ENCODE data around the gene ZNF684. TPM values are rescaled to one million over a fixed set of nuclear protein-coding genes. Genes with fewer than 3 reads are reported as not detected.

Gene ZNF684
- total and polyA plus RNA-seq, 3 donors from 2014 or later = 5.3 to 9.9 (median 8.9) TPM

- 60 to 61% methylated on average over 8 of the region's 8 CpGs for WGBS, 2 donors
- intact Hi-C loops (cut with DNase I; ENCODE audit: low total_unique reads) = no loop called here
- H3K9me3 ChIP-seq = no peaks in the 10 kb centered on the region
- no peak for DNase-seq
- no peaks in the 10 kb centered on the region for H3K4me1 ChIP-seq
- TF ChIP-seq, protein P1, sequence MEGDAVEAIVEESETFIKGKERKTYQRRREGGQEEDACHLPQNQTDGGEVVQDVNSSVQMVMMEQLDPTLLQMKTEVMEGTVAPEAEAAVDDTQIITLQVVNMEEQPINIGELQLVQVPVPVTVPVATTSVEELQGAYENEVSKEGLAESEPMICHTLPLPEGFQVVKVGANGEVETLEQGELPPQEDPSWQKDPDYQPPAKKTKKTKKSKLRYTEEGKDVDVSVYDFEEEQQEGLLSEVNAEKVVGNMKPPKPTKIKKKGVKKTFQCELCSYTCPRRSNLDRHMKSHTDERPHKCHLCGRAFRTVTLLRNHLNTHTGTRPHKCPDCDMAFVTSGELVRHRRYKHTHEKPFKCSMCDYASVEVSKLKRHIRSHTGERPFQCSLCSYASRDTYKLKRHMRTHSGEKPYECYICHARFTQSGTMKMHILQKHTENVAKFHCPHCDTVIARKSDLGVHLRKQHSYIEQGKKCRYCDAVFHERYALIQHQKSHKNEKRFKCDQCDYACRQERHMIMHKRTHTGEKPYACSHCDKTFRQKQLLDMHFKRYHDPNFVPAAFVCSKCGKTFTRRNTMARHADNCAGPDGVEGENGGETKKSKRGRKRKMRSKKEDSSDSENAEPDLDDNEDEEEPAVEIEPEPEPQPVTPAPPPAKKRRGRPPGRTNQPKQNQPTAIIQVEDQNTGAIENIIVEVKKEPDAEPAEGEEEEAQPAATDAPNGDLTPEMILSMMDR (IDR thresholded peaks at IDR 0.05) = no peak
- TF ChIP-seq POLR2A (IDR thresholded peaks at IDR 0.05) = no peak
- no peaks in the 10 kb centered on the region for H3K27me3 ChIP-seq
- H3K4me3 ChIP-seq = no peak overlapping the region
- no peaks in the 10 kb centered on the region for H3K36me3 ChIP-seq (ENCODE audit: low read depth, missing control alignments)
- no peak overlapping the region for H3K27ac ChIP-seq
Observed at GRCh38 chr1:40593449-40594186, 62.2 kb downstream of the ZNF684 start.

DNA sequence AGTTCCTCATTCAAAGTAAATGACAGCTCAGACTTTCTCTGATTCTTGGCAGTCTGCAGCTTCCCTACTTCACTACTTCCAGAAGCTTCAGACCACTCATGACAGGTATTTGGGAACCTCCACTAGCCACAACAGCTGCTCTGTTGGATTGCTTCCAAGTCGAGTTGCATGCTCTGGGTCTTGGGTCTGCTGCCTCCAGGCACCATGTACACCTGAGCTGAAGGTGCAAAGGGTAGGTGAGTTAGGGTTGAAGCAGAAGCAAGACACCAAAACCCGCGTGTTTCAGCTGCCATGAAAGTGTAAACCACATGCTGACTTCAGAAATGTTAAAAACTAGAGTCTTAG is 62.7 kb downstream of the ZNF684 start:
- H3K27me3 ChIP-seq = no peaks in the 10 kb centered on the region
- no peaks in the 10 kb centered on the region for H3K4me1 ChIP-seq
- no peak overlapping the region for H3K27ac ChIP-seq
- no peaks in the 10 kb centered on the region for H3K36me3 ChIP-seq (ENCODE audit: low read depth, missing control alignments)
- DNase-seq = no peak
- WGBS, 2 donors = 68 to 69% methylated on average over 3 of the region's 3 CpGs
- no peak for TF ChIP-seq POLR2A (IDR thresholded peaks at IDR 0.05)
- TF ChIP-seq, protein P1 (IDR thresholded peaks at IDR 0.05) = no peak
- no peak overlapping the region for H3K4me3 ChIP-seq
- H3K9me3 ChIP-seq = no peaks in the 10 kb centered on the region
- intact Hi-C loops (cut with DNase I; ENCODE audit: low total_unique reads) = no loop called here

DNA sequence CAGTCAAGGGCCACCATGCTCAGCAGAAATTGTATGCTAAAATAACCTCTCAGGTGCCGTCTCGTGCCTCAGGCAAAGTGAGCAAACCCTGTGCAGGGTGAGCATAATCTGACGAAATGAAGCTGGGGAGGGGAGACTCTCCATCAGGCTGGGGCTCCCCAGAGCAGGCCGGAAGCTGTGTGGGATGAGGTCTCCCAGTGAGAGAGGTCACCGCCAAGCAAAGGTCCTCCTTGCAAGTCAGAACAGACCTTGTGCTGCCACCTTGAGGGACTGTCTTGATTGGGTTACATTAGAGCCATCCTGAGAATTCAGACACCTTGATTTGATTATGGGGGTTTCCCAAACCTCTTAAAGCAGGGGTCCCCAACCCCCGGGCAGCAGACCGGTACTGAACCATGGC is 64.2 kb downstream of the ZNF684 start:
- H3K4me1 ChIP-seq = no peaks in the 10 kb centered on the region
- no peak for TF ChIP-seq POLR2A (IDR thresholded peaks at IDR 0.05)
- TF ChIP-seq, protein P1 (IDR thresholded peaks at IDR 0.05) = no peak
- H3K36me3 ChIP-seq (ENCODE audit: low read depth, missing control alignments) = no peaks in the 10 kb centered on the region
- H3K9me3 ChIP-seq = no peaks in the 10 kb centered on the region
- intact Hi-C loops (cut with DNase I; ENCODE audit: low total_unique reads) = no loop called here
- 88 to 100% methylated on average over 6 to 7 of the region's 7 CpGs for WGBS, 2 donors
- no peak overlapping the region for H3K4me3 ChIP-seq
- no peak overlapping the region for H3K27ac ChIP-seq
- no peak for DNase-seq
- H3K27me3 ChIP-seq = no peaks in the 10 kb centered on the region

Small RNA genes within 50 kb of the gene (small RNA-seq; reads per million reads assigned to genes)
- gene AL356379.1 = 0 reads per million in 2 donors

Other genes with a start within 250 kb of the ZNF684 start
- gene COL9A2, start 214.4 kb upstream of the ZNF684 start, total RNA-seq = 1 to 10 TPM; 5.1 to 7.2 TPM
- 3.5 TPM for gene COL9A2, start 214.4 kb upstream of the ZNF684 start, polyA plus RNA-seq (ENCODE audit: insufficient read depth, low read depth, low replicate concordance)
- 10 to 100 TPM; 23.0 to 27.1 TPM for gene SMAP2, start 157.9 kb upstream of the ZNF684 start, total RNA-seq
- 44.3 TPM for gene SMAP2, start 157.9 kb upstream of the ZNF684 start, polyA plus RNA-seq (ENCODE audit: insufficient read depth, low read depth, low replicate concordance)
- 1 to 10 TPM; 4.2 to 4.6 TPM for gene ZFP69B, start 81.2 kb upstream of the ZNF684 start, total RNA-seq
- gene ZFP69B, start 81.2 kb upstream of the ZNF684 start, polyA plus RNA-seq (ENCODE audit: insufficient read depth, low read depth, low replicate concordance) = 3.0 TPM
- 1 to 10 TPM; 6.7 to 9.3 TPM for gene ZFP69, start 54.3 kb upstream of the ZNF684 start, total RNA-seq
- 5.4 TPM for gene ZFP69, start 54.3 kb upstream of the ZNF684 start, polyA plus RNA-seq (ENCODE audit: insufficient read depth, low read depth, low replicate concordance)
- 10 to 100 TPM in 1 of 2 donors, 1 to 10 TPM in 1; 9.4 to 10.9 TPM for gene EXO5, start 22.9 kb upstream of the ZNF684 start, total RNA-seq
- 8.4 TPM for gene EXO5, start 22.9 kb upstream of the ZNF684 start, polyA plus RNA-seq (ENCODE audit: insufficient read depth, low read depth, low replicate concordance)
- gene RIMS3, start 134.0 kb downstream of the ZNF684 start, total RNA-seq = 1 to 10 TPM; 4.6 to 9.4 TPM
- gene RIMS3, start 134.0 kb downstream of the ZNF684 start, polyA plus RNA-seq (ENCODE audit: insufficient read depth, low read depth, low replicate concordance) = 8.3 TPM
- 10 to 100 TPM; 69.1 to 83.9 TPM for gene NFYC, start 160.1 kb downstream of the ZNF684 start, total RNA-seq
- gene NFYC, start 160.1 kb downstream of the ZNF684 start, polyA plus RNA-seq (ENCODE audit: insufficient read depth, low read depth, low replicate concordance) = 70.0 TPM

Measured in testis (tissue), 3 donors.